Measurements from ENCODE around the gene CHKA. TPM values are rescaled to one million over a fixed set of nuclear protein-coding genes. Genes with fewer than 3 reads are reported as not detected.

CHKA gene
- total and polyA plus RNA-seq, 2 of the 8 experiments (the other 6 are each of a cell fraction or from before 2014, with no cell fraction given), result 61.2 to 86.6 TPM

DNA sequence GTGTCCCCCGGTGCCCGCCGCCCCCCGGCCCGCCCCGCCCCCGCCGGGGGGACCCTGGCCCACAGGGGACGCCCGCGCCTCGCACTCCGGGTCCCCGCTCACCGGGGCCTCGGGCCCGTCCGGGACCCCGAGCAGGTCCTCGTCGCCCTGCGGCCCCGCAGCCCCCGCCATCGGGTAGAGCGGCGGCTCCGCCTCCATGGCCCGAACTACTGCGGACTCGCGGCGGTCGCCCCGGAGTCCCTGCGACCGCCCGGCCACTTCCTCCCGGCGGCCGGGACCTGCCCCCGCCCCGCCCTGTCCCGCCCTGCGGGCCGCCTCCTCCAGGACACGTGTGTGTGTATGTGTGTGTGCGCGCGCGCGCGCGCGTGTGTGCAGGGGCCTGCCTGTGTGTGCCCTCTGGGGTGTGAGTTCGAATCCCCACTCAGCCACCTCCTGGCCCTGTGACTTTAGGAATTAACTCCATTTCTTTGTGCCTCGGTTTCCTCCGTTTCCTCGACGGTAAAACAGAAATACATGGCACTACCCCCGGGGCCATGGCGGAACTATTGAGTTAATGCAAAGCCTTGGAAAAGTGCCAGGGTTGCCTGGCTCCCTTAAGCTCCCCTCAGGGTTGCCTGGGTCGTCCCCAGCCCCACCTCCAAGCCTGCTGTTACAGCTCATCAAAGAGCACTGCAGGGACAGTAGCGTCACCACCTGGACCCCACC is 117.2 kb downstream of the CHKA start, which contains the start of gene UNC93B1:
UNC93B1 (minus strand) TSS at position 252 of the 705 bp plus-strand sequence; CDS start at position 198, 54 bp downstream.
- Histone ChIP-seq H3K79me1 (ENCODE audit: low read depth, low read length) (no peaks in the 10 kb centered on the region), H2BK5ac (ENCODE audit: low read depth, low read length) (no peak within 1 kb of the TSS), H2BK20ac (ENCODE audit: low read length) (0 out of 2 replicates have a peak within 1 kb of the TSS, but pooled peaks have one; percentile 1), H2BK12ac (ENCODE audit: low read depth, low read length) (peak within 1 kb of the TSS; percentile 45; the same call in 1 of the 2 replicates), H2AFZ (ENCODE audit: low read length) (peak within 1 kb of the TSS; percentile 61; the same call in 1 of the 2 replicates), H3K9me3 (ENCODE audit: insufficient read depth in 2 of 2, low read depth in 1 of 2, low read length in 1 of 2) (no peaks in the 10 kb centered on the region), H2BK120ac (replicated peaks; ENCODE audit: low read depth, low read length) (peak within 1 kb of the TSS; percentile 24), H4K5ac (ENCODE audit: insufficient read length, low read depth, low read length) (no peak within 1 kb of the TSS), H3K18ac (ENCODE audit: extremely low read depth, low read length) (peak within 1 kb of the TSS; percentile 71), H4K20me1 (replicated peaks in 1 of 2; ENCODE audit: control insufficient read depth in 1 of 2, insufficient read depth in 2 of 2, low read length in 2 of 2) (peaks cover 0 to 2% of the 10 kb centered on the region in 2 experiments), H3K4me2 (ENCODE audit: insufficient read depth in 1 of 2, low read depth in 2 of 2, low read length in 2 of 2) (peak within 1 kb of the TSS; percentile 39 to 78), H3K36me3 (ENCODE audit: control insufficient read depth in 2 of 4, insufficient read depth in 4 of 4, low read length in 3 of 4) (no peaks in the 10 kb centered on the region), H3K27ac (ENCODE audit: low read depth, low read length) (no peak within 1 kb of the TSS), H3K79me2 (ENCODE audit: control insufficient read depth in 1 of 2, insufficient read depth in 2 of 2, low read length in 2 of 2) (no peaks in the 10 kb centered on the region), H2BK15ac (ENCODE audit: low read length) (peak within 1 kb of the TSS; percentile 12; the same call in 1 of the 2 replicates), H3K14ac (ENCODE audit: insufficient read length) (no peak within 1 kb of the TSS), H3K4me3 (ENCODE audit: extremely low read depth in 1 of 4, insufficient read depth in 2 of 4, low read depth in 3 of 4, low read length in 4 of 4) (peak within 1 kb of the TSS; percentile 39 to 76 (median 44)), H3K4ac (replicated peaks; ENCODE audit: insufficient read length, low read depth, low read length) (peak within 1 kb of the TSS; percentile 83), H3K27me3 (replicated peaks in 1 of 4; ENCODE audit: control insufficient read depth in 3 of 4, extremely low read depth in 1 of 4, insufficient read depth in 3 of 4, low read length in 3 of 4) (peaks cover 0 to 5% (median under 1%) of the 10 kb centered on the region in 4 experiments; a peak in 2 of 7 replicates), H3K23me2 (ENCODE audit: low read depth, low read length) (peaks cover 12% of the 10 kb centered on the region), H3K9ac (replicated peaks in 1 of 4; ENCODE audit: extremely low read depth in 1 of 4, low read depth in 3 of 4, low read length in 3 of 4) (peak within 1 kb of the TSS in 2 of 4 experiments; percentile 31 to 55; a peak in 3 of 7 replicates), H3K56ac (replicated peaks; ENCODE audit: insufficient read length, low read depth, low read length) (no peak within 1 kb of the TSS), H4K91ac (replicated peaks; ENCODE audit: insufficient read length, low read length) (peak within 1 kb of the TSS; percentile 99), H4K8ac (ENCODE audit: extremely low read depth, insufficient read depth, low read length) (peak within 1 kb of the TSS; percentile 66), H3K4me1 (replicated peaks in 1 of 4; ENCODE audit: control insufficient read depth in 3 of 4, insufficient read depth in 4 of 4, low read length in 3 of 4) (peaks cover 0 to 12% (median 4%) of the 10 kb centered on the region in 4 experiments; a peak in 5 of 7 replicates), H3K23ac (ENCODE audit: insufficient read length) (no peak within 1 kb of the TSS), H2AK5ac (ENCODE audit: low read depth, low read length) (peak within 1 kb of the TSS; percentile 65; the same call in 1 of the 2 replicates)
- no peak for FAIRE-seq
- ChIA-PET POLR2A (ENCODE audit: partially characterized antibody) (interaction anchor here (1.0 kb wide), 1 partner anchor 47 kb away, joined by 3 read pairs; no protein-coding TSS in a partner anchor), CTCF (ENCODE audit: partially characterized antibody) (interaction anchor here (0.9 to 3.4 kb wide), 3 partner anchors 10 to 17 kb away, joined by 3 to 19 read pairs (median 4); no protein-coding TSS in a partner anchor)
- DNase-seq (ENCODE audit: low read depth in 1 of 2, low spot score in 2 of 2), result peak in 1 of 2 experiments; percentile 84
- WGBS, 2 experiments (ENCODE audit: extremely low coverage in 1 of 2, insufficient coverage in 1 of 2, insufficient read length in 1 of 2, insufficient replicate concordance in 2 of 2, low coverage in 1 of 2, low lambda C conversion rate in 2 of 2, missing lambda C conversion rate in 1 of 2), result 17% methylated on average over 23 of the region's 64 CpGs; no CpG with 5 or more reads in 1 of the 2 experiments
- TF ChIP-seq KDM5A (IDR thresholded peaks at IDR 0.05; ENCODE audit: low read length) (no peak), TBP (IDR thresholded peaks at IDR 0.05; ENCODE audit: low read depth, low read length) (no peak), CBX5 (IDR thresholded peaks at IDR 0.05; ENCODE audit: low read depth, low read length) (no peak), HDAC2 (IDR thresholded peaks at IDR 0.05; ENCODE audit: borderline replicate concordance in 1 of 2, low read depth in 2 of 2, low read length in 2 of 2) (no peak), BACH1 (IDR thresholded peaks at IDR 0.05; ENCODE audit: low read length) (peak; percentile 51), EZH2 (IDR thresholded peaks at IDR 0.05; ENCODE audit: low read depth, low read length, severe bottlenecking) (peak; percentile 32), E2F6 (IDR thresholded peaks at IDR 0.05) (peak; percentile 42)
- TF ChIP-seq, protein P1, sequence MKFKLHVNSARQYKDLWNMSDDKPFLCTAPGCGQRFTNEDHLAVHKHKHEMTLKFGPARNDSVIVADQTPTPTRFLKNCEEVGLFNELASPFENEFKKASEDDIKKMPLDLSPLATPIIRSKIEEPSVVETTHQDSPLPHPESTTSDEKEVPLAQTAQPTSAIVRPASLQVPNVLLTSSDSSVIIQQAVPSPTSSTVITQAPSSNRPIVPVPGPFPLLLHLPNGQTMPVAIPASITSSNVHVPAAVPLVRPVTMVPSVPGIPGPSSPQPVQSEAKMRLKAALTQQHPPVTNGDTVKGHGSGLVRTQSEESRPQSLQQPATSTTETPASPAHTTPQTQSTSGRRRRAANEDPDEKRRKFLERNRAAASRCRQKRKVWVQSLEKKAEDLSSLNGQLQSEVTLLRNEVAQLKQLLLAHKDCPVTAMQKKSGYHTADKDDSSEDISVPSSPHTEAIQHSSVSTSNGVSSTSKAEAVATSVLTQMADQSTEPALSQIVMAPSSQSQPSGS (IDR thresholded peaks at IDR 0.05; ENCODE audit: low read length), result no peak

All from H1 (cell line).